ENCODE measurements around the gene SAP130.

The SAP130 gene

GRCh38 chr2:127942002-127942401, 85.9 kb downstream of the SAP130 start:
- DNase-seq (ENCODE audit: low read depth), result no peak
- H3K4me3 ChIP-seq (ENCODE audit: low read depth, low read length), result no peak overlapping the region
- TF ChIP-seq POLR2A (IDR thresholded peaks at IDR 0.05; ENCODE audit: extremely low read depth, insufficient read length) (no peak), MAX (IDR thresholded peaks at IDR 0.05; ENCODE audit: low read depth, low read length) (no peak), MYC (IDR thresholded peaks at IDR 0.05; ENCODE audit: low read depth, low read length) (no peak)
- TF ChIP-seq, protein P1, sequence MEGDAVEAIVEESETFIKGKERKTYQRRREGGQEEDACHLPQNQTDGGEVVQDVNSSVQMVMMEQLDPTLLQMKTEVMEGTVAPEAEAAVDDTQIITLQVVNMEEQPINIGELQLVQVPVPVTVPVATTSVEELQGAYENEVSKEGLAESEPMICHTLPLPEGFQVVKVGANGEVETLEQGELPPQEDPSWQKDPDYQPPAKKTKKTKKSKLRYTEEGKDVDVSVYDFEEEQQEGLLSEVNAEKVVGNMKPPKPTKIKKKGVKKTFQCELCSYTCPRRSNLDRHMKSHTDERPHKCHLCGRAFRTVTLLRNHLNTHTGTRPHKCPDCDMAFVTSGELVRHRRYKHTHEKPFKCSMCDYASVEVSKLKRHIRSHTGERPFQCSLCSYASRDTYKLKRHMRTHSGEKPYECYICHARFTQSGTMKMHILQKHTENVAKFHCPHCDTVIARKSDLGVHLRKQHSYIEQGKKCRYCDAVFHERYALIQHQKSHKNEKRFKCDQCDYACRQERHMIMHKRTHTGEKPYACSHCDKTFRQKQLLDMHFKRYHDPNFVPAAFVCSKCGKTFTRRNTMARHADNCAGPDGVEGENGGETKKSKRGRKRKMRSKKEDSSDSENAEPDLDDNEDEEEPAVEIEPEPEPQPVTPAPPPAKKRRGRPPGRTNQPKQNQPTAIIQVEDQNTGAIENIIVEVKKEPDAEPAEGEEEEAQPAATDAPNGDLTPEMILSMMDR (IDR thresholded peaks at IDR 0.05; ENCODE audit: low read depth, low read length), result no peak

DNA sequence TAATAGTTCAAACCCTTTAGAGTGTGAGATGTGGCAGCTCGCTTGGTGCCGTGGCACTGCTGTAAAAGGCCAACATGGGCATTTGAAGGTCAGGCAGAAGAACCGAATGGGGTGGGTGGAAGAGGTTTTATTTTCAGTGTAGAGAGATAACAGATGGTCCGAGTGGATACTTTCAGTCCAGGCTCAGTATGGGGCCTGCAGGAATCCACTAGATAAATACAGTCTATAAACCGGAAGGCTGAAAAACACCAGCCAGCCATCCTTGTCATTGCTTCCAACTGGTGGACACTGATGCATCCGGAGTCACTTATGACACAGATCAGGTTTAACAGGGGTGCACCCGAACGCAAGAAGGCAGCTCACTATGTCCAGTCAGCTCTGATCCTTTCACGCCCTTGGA, 86.4 kb downstream of the SAP130 start:
- no peak for TF ChIP-seq MYC (IDR thresholded peaks at IDR 0.05; ENCODE audit: low read depth, low read length)
- TF ChIP-seq POLR2A (IDR thresholded peaks at IDR 0.05; ENCODE audit: extremely low read depth, insufficient read length), result no peak
- TF ChIP-seq, protein P1 (IDR thresholded peaks at IDR 0.05; ENCODE audit: low read depth, low read length), result no peak
- TF ChIP-seq MAX (IDR thresholded peaks at IDR 0.05; ENCODE audit: low read depth, low read length), result no peak
- DNase-seq (ENCODE audit: low read depth), result no peak
- H3K4me3 ChIP-seq (ENCODE audit: low read depth, low read length), result no peak overlapping the region

- H3K4me3 ChIP-seq (ENCODE audit: low read depth, low read length), result no peak overlapping the region
- no peak for DNase-seq (ENCODE audit: low read depth)
- TF ChIP-seq, protein P1 (IDR thresholded peaks at IDR 0.05; ENCODE audit: low read depth, low read length), result no peak
- TF ChIP-seq MAX (IDR thresholded peaks at IDR 0.05; ENCODE audit: low read depth, low read length) (no peak), POLR2A (IDR thresholded peaks at IDR 0.05; ENCODE audit: extremely low read depth, insufficient read length) (no peak), MYC (IDR thresholded peaks at IDR 0.05; ENCODE audit: low read depth, low read length) (no peak)
These were observed 87.2 kb downstream of the SAP130 start for GRCh38 chr2:127940641-127941040.

DNA sequence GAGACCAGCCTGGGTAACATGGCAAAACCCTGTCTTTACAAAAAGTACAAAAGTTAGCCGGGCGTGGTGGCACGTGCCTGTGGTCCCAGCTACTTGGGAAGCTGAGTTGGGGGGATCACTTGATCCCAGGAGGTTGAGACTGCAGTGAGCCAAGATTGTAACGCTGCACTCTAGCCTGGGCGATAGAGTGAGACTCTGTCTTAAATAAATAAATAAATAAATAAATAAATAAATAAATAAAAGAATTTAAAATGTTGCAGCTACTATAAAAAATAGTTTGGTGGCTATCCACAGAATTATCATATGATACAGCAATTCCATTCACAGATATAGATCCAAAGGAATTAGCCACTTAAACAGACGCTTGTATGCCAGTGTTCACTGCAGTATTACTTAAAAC, 92.5 kb downstream of the SAP130 start:
- TF ChIP-seq POLR2A (IDR thresholded peaks at IDR 0.05; ENCODE audit: extremely low read depth, insufficient read length), result no peak
- TF ChIP-seq MYC (IDR thresholded peaks at IDR 0.05; ENCODE audit: low read depth, low read length), result no peak
- no peak for TF ChIP-seq MAX (IDR thresholded peaks at IDR 0.05; ENCODE audit: low read depth, low read length)
- TF ChIP-seq, protein P1 (IDR thresholded peaks at IDR 0.05; ENCODE audit: low read depth, low read length), result no peak
- H3K4me3 ChIP-seq (ENCODE audit: low read depth, low read length), result no peak overlapping the region
- no peak for DNase-seq (ENCODE audit: low read depth)

GRCh38 chr2:127932199-127932876, 95.5 kb downstream of the SAP130 start:
- H3K4me3 ChIP-seq (ENCODE audit: low read depth, low read length), result no peak overlapping the region
- DNase-seq (ENCODE audit: low read depth), result peak; percentile 85
- TF ChIP-seq MAX (IDR thresholded peaks at IDR 0.05; ENCODE audit: low read depth, low read length) (0 out of 2 replicates have a peak, but pooled peaks have one; percentile 54), POLR2A (IDR thresholded peaks at IDR 0.05; ENCODE audit: extremely low read depth, insufficient read length) (no peak), MYC (IDR thresholded peaks at IDR 0.05; ENCODE audit: low read depth, low read length) (no peak)
- TF ChIP-seq, protein P1 (IDR thresholded peaks at IDR 0.05; ENCODE audit: low read depth, low read length), result no peak
